ENCODE data around the gene SPOCK1. TPM values are rescaled to one million over a fixed set of nuclear protein-coding genes. Genes with fewer than 3 reads are reported as not detected.

SPOCK1 gene
- total and polyA plus RNA-seq, 9 of the 15 experiments (the other 6 are each of a cell fraction or from before 2014, with no cell fraction given): 0.01 to 0.35 (median 0.04) TPM; not detected in 6

DNA sequence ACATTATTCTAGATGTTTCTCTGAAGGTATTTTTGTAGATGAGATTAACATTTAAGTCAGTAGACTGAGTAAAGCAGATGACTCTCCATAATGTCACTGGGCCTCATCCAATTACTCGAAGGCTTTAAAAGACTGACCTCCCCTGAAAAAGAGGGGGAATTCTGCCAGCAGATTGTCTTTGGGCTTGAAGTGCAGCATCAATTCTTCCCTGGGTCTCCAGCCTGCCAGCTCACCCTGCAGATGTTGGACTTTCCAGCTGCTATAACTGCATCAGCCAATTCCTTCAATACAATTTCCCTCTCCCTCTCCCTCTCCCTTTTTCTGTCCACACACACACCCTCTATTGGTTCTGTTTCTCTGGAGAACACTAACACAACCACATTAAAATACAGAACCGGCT is 472.8 kb downstream of the SPOCK1 start (continued):
- TF ChIP-seq, protein P1, sequence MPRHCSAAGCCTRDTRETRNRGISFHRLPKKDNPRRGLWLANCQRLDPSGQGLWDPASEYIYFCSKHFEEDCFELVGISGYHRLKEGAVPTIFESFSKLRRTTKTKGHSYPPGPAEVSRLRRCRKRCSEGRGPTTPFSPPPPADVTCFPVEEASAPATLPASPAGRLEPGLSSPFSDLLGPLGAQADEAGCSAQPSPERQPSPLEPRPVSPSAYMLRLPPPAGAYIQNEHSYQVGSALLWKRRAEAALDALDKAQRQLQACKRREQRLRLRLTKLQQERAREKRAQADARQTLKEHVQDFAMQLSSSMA (CRISPR knock-in tag; IDR thresholded peaks at IDR 0.05): no peak
- TF ChIP-seq MYNN (IDR thresholded peaks at IDR 0.05) (no peak), MYNN (CRISPR knock-in tag; IDR thresholded peaks at IDR 0.05) (no peak), ZNF41 (CRISPR knock-in tag; conservative IDR thresholded peaks at IDR 0.05) (no peak), KDM4B (IDR thresholded peaks at IDR 0.05; ENCODE audit: borderline replicate concordance in 2 of 2, low read depth in 1 of 2) (no peak), ADNP (tag; IDR thresholded peaks at IDR 0.05) (no peak), ZNF445 (CRISPR knock-in tag; IDR thresholded peaks at IDR 0.05; ENCODE audit: low read depth) (no peak), TCF7L2 (IDR thresholded peaks at IDR 0.05; ENCODE audit: low read depth, low read length) (no peak)
- TF ChIP-seq, protein P2, sequence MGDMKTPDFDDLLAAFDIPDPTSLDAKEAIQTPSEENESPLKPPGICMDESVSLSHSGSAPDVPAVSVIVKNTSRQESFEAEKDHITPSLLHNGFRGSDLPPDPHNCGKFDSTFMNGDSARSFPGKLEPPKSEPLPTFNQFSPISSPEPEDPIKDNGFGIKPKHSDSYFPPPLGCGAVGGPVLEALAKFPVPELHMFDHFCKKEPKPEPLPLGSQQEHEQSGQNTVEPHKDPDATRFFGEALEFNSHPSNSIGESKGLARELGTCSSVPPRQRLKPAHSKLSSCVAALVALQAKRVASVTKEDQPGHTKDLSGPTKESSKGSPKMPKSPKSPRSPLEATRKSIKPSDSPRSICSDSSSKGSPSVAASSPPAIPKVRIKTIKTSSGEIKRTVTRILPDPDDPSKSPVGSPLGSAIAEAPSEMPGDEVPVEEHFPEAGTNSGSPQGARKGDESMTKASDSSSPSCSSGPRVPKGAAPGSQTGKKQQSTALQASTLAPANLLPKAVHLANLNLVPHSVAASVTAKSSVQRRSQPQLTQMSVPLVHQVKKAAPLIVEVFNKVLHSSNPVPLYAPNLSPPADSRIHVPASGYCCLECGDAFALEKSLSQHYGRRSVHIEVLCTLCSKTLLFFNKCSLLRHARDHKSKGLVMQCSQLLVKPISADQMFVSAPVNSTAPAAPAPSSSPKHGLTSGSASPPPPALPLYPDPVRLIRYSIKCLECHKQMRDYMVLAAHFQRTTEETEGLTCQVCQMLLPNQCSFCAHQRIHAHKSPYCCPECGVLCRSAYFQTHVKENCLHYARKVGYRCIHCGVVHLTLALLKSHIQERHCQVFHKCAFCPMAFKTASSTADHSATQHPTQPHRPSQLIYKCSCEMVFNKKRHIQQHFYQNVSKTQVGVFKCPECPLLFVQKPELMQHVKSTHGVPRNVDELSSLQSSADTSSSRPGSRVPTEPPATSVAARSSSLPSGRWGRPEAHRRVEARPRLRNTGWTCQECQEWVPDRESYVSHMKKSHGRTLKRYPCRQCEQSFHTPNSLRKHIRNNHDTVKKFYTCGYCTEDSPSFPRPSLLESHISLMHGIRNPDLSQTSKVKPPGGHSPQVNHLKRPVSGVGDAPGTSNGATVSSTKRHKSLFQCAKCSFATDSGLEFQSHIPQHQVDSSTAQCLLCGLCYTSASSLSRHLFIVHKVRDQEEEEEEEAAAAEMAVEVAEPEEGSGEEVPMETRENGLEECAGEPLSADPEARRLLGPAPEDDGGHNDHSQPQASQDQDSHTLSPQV (IDR thresholded peaks at IDR 0.05): no peak
